ENCODE results near the gene STX4. TPM values are rescaled to one million over a fixed set of nuclear protein-coding genes. Genes with fewer than 3 reads are reported as not detected.

STX4 gene
- total and polyA plus RNA-seq, 9 of the 15 experiments (the other 6 are each of a cell fraction or from before 2014, with no cell fraction given): 3.2 to 48.0 (median 21.5) TPM

DNA sequence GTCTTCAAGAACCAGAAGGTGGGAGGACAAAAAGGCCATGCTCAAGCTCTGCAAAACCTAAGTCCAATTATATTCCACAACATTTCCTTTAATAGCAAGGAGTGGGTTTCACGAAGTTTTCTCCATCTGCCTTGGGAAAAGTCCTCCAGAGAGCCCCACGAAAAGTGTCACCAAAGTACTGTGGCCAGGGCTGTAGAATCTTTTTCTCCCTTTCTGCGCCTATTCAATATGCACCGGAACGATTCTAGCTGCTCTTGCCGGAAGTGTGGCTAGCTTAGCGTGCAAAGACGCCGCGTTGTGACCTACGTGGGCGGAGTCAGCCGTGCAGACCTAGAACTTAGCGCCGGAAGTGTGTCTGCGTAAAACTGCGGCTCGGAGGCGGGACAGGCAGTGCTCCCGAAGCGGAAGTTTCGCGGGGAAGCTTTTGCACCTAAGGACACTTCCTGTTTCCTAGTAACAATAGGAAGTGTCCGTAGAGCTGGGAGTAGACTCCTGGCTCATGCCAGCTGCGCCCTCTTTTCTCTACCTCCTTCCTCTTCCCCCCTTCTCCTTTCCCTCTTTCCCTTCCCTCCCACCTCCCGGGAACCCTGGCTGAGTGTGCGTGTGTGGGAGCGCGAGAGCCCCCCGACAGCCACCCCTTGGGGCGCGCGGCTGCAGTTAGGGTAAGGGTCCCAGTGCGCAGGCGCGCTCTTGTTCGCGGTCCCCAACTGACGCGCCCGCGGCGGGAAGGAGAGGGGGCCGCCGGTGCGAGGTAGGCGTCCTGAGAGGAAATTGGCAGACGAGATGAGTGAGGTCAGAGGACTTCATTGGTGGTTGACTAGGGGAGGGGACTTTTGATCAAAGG lies 40.8 kb downstream of the STX4 start, which contains the start of the genes ZNF646 and ZNF668 (continued):
- TF ChIP-seq, protein P1, sequence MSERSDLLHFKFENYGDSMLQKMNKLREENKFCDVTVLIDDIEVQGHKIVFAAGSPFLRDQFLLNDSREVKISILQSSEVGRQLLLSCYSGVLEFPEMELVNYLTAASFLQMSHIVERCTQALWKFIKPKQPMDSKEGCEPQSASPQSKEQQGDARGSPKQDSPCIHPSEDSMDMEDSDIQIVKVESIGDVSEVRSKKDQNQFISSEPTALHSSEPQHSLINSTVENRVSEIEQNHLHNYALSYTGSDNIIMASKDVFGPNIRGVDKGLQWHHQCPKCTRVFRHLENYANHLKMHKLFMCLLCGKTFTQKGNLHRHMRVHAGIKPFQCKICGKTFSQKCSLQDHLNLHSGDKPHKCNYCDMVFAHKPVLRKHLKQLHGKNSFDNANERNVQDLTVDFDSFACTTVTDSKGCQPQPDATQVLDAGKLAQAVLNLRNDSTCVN (CRISPR knock-in tag; IDR thresholded peaks at IDR 0.05): peak; percentile 17; the same call in 1 of the 2 replicates
- TF ChIP-seq ZNF311 (CRISPR knock-in tag; IDR thresholded peaks at IDR 0.05) (no peak), BCOR (IDR thresholded peaks at IDR 0.05) (peak; percentile 27; the same call in 1 of the 2 replicates), SOX6 (IDR thresholded peaks at IDR 0.05) (peak; percentile 72; the same call in 1 of the 2 replicates), TFAM (CRISPR knock-in tag; conservative IDR thresholded peaks at IDR 0.05) (no peak), THRAP3 (IDR thresholded peaks at IDR 0.05; ENCODE audit: borderline replicate concordance) (no peak), NR2C2 (CRISPR knock-in tag; IDR thresholded peaks at IDR 0.05) (peak; percentile 82; the same call in 1 of the 2 replicates), NR2C2 (tag; IDR thresholded peaks at IDR 0.05) (peak; percentile 97), RUNX1 (IDR thresholded peaks at IDR 0.05; ENCODE audit: low read depth) (no peak), FOXJ3 (CRISPR knock-in tag; IDR thresholded peaks at IDR 0.05) (no peak), RBM34 (IDR thresholded peaks at IDR 0.05; ENCODE audit: borderline replicate concordance, insufficient read depth, low read length) (no peak), ZNF75A (CRISPR knock-in tag; IDR thresholded peaks at IDR 0.05) (no peak), HOXB6 (CRISPR knock-in tag; IDR thresholded peaks at IDR 0.05; ENCODE audit: borderline replicate concordance) (no peak; the same call in 1 of the 2 replicates), MCM2 (IDR thresholded peaks at IDR 0.05; ENCODE audit: low read depth) (no peak), SAFB2 (IDR thresholded peaks at IDR 0.05; ENCODE audit: borderline replicate concordance, low read depth, low read length, severe bottlenecking) (no peak), MTA1 (IDR thresholded peaks at IDR 0.05; ENCODE audit: borderline replicate concordance) (peak; percentile 95), ZNF695 (CRISPR knock-in tag; IDR thresholded peaks at IDR 0.05) (no peak), CCAR2 (IDR thresholded peaks at IDR 0.05; ENCODE audit: low read depth, low read length) (no peak), TCF7 (IDR thresholded peaks at IDR 0.05; ENCODE audit: borderline replicate concordance) (no peak), KDM1A (IDR thresholded peaks at IDR 0.05) (no peak), FOXK1 (CRISPR knock-in tag; IDR thresholded peaks at IDR 0.05; ENCODE audit: borderline replicate concordance) (0 out of 2 replicates have a peak, but pooled peaks have one; percentile 70)
- TF ChIP-seq, protein P2, sequence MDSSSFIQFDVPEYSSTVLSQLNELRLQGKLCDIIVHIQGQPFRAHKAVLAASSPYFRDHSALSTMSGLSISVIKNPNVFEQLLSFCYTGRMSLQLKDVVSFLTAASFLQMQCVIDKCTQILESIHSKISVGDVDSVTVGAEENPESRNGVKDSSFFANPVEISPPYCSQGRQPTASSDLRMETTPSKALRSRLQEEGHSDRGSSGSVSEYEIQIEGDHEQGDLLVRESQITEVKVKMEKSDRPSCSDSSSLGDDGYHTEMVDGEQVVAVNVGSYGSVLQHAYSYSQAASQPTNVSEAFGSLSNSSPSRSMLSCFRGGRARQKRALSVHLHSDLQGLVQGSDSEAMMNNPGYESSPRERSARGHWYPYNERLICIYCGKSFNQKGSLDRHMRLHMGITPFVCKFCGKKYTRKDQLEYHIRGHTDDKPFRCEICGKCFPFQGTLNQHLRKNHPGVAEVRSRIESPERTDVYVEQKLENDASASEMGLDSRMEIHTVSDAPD (CRISPR knock-in tag; IDR thresholded peaks at IDR 0.05): no peak
- TF ChIP-seq, protein P3, sequence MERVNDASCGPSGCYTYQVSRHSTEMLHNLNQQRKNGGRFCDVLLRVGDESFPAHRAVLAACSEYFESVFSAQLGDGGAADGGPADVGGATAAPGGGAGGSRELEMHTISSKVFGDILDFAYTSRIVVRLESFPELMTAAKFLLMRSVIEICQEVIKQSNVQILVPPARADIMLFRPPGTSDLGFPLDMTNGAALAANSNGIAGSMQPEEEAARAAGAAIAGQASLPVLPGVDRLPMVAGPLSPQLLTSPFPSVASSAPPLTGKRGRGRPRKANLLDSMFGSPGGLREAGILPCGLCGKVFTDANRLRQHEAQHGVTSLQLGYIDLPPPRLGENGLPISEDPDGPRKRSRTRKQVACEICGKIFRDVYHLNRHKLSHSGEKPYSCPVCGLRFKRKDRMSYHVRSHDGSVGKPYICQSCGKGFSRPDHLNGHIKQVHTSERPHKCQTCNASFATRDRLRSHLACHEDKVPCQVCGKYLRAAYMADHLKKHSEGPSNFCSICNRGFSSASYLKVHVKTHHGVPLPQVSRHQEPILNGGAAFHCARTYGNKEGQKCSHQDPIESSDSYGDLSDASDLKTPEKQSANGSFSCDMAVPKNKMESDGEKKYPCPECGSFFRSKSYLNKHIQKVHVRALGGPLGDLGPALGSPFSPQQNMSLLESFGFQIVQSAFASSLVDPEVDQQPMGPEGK (CRISPR knock-in tag; IDR thresholded peaks at IDR 0.05; ENCODE audit: borderline replicate concordance): no peak
- TF ChIP-seq, protein P4, sequence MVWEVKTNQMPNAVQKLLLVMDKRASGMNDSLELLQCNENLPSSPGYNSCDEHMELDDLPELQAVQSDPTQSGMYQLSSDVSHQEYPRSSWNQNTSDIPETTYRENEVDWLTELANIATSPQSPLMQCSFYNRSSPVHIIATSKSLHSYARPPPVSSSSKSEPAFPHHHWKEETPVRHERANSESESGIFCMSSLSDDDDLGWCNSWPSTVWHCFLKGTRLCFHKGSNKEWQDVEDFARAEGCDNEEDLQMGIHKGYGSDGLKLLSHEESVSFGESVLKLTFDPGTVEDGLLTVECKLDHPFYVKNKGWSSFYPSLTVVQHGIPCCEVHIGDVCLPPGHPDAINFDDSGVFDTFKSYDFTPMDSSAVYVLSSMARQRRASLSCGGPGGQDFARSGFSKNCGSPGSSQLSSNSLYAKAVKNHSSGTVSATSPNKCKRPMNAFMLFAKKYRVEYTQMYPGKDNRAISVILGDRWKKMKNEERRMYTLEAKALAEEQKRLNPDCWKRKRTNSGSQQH (CRISPR knock-in tag; IDR thresholded peaks at IDR 0.05): no peak

All from K562 (cell line).